ENCODE measurements around the gene PRR15. TPM values are rescaled to one million over a fixed set of nuclear protein-coding genes. Genes with fewer than 3 reads are reported as not detected.
A peak's percentile ranks its signal among the peaks of the same experiment; 100 is the strongest.

The PRR15 gene
- total and polyA plus RNA-seq, 2 of the 13 experiments (the other 11 are each of a cell fraction or from before 2014, with no cell fraction given), result 2.3 to 7.8 TPM

- TF ChIP-seq ZNF781 (CRISPR knock-in tag; IDR thresholded peaks at IDR 0.05; ENCODE audit: borderline replicate concordance, not compliant biosample characterization) (no peak), ZNF451 (CRISPR knock-in tag; IDR thresholded peaks at IDR 0.05) (no peak), ONECUT2 (CRISPR knock-in tag; IDR thresholded peaks at IDR 0.05) (no peak), RFX3 (CRISPR knock-in tag; IDR thresholded peaks at IDR 0.05) (no peak), ZNF747 (CRISPR knock-in tag; IDR thresholded peaks at IDR 0.05; ENCODE audit: borderline replicate concordance) (no peak), BRD4 (CRISPR knock-in tag; IDR thresholded peaks at IDR 0.05) (no peak), ZNF7 (CRISPR knock-in tag; IDR thresholded peaks at IDR 0.05) (no peak), MED8 (CRISPR knock-in tag; IDR thresholded peaks at IDR 0.05; ENCODE audit: insufficient replicate concordance) (peak; percentile 59), MAX (IDR thresholded peaks at IDR 0.05) (peak; percentile 31; the same call in 1 of the 2 replicates)
- TF ChIP-seq, protein P1, sequence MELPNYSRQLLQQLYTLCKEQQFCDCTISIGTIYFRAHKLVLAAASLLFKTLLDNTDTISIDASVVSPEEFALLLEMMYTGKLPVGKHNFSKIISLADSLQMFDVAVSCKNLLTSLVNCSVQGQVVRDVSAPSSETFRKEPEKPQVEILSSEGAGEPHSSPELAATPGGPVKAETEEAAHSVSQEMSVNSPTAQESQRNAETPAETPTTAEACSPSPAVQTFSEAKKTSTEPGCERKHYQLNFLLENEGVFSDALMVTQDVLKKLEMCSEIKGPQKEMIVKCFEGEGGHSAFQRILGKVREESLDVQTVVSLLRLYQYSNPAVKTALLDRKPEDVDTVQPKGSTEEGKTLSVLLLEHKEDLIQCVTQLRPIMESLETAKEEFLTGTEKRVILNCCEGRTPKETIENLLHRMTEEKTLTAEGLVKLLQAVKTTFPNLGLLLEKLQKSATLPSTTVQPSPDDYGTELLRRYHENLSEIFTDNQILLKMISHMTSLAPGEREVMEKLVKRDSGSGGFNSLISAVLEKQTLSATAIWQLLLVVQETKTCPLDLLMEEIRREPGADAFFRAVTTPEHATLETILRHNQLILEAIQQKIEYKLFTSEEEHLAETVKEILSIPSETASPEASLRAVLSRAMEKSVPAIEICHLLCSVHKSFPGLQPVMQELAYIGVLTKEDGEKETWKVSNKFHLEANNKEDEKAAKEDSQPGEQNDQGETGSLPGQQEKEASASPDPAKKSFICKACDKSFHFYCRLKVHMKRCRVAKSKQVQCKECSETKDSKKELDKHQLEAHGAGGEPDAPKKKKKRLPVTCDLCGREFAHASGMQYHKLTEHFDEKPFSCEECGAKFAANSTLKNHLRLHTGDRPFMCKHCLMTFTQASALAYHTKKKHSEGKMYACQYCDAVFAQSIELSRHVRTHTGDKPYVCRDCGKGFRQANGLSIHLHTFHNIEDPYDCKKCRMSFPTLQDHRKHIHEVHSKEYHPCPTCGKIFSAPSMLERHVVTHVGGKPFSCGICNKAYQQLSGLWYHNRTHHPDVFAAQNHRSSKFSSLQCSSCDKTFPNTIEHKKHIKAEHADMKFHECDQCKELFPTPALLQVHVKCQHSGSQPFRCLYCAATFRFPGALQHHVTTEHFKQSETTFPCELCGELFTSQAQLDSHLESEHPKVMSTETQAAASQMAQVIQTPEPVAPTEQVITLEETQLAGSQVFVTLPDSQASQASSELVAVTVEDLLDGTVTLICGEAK (IDR thresholded peaks at IDR 0.05), result no peak
- TF ChIP-seq, protein P1 (CRISPR knock-in tag; IDR thresholded peaks at IDR 0.05), result no peak; the same call in 1 of the 2 replicates
- TF ChIP-seq, protein P2, sequence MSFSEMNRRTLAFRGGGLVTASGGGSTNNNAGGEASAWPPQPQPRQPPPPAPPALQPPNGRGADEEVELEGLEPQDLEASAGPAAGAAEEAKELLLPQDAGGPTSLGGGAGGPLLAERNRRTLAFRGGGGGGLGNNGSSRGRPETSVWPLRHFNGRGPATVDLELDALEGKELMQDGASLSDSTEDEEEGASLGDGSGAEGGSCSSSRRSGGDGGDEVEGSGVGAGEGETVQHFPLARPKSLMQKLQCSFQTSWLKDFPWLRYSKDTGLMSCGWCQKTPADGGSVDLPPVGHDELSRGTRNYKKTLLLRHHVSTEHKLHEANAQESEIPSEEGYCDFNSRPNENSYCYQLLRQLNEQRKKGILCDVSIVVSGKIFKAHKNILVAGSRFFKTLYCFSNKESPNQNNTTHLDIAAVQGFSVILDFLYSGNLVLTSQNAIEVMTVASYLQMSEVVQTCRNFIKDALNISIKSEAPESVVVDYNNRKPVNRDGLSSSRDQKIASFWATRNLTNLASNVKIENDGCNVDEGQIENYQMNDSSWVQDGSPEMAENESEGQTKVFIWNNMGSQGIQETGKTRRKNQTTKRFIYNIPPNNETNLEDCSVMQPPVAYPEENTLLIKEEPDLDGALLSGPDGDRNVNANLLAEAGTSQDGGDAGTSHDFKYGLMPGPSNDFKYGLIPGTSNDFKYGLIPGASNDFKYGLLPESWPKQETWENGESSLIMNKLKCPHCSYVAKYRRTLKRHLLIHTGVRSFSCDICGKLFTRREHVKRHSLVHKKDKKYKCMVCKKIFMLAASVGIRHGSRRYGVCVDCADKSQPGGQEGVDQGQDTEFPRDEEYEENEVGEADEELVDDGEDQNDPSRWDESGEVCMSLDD (CRISPR knock-in tag; IDR thresholded peaks at IDR 0.05; ENCODE audit: borderline replicate concordance), result peak; percentile 63; the same call in 1 of the 2 replicates
- TF ChIP-seq, protein P3, sequence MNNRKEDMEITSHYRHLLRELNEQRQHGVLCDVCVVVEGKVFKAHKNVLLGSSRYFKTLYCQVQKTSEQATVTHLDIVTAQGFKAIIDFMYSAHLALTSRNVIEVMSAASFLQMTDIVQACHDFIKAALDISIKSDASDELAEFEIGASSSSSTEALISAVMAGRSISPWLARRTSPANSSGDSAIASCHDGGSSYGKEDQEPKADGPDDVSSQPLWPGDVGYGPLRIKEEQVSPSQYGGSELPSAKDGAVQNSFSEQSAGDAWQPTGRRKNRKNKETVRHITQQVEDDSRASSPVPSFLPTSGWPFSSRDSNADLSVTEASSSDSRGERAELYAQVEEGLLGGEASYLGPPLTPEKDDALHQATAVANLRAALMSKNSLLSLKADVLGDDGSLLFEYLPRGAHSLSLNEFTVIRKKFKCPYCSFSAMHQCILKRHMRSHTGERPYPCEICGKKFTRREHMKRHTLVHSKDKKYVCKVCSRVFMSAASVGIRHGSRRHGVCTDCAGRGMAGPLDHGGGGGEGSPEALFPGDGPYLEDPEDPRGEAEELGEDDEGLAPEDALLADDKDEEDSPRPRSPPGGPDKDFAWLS (CRISPR knock-in tag; IDR thresholded peaks at IDR 0.05; ENCODE audit: borderline replicate concordance), result no peak
- TF ChIP-seq, protein P4, sequence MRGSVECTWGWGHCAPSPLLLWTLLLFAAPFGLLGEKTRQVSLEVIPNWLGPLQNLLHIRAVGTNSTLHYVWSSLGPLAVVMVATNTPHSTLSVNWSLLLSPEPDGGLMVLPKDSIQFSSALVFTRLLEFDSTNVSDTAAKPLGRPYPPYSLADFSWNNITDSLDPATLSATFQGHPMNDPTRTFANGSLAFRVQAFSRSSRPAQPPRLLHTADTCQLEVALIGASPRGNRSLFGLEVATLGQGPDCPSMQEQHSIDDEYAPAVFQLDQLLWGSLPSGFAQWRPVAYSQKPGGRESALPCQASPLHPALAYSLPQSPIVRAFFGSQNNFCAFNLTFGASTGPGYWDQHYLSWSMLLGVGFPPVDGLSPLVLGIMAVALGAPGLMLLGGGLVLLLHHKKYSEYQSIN (CRISPR knock-in tag; IDR thresholded peaks at IDR 0.05; ENCODE audit: borderline replicate concordance), result no peak
Measured at GRCh38 chr7:29564496-29565223, 1.0 kb downstream of the PRR15 start (continued).
